ENCODE results near the gene CPVL. TPM values are rescaled to one million over a fixed set of nuclear protein-coding genes. Genes with fewer than 3 reads are reported as not detected.

CPVL gene
- total and polyA plus RNA-seq, 2 of the 4 experiments (the other 2 are of a cell fraction) = not detected

GRCh38 chr7:29046978-29047377 is 99.4 kb downstream of the CPVL start:
- no TSS peak for BruUV-seq (replicated peaks)
- Histone ChIP-seq H2AFZ (replicated peaks; ENCODE audit: low read length, poor library complexity) (no peak overlapping the region), H3K36me3 (ENCODE audit: control insufficient read depth, insufficient read depth, low read length) (no peaks in the 10 kb centered on the region), H3K27me3 (ENCODE audit: control insufficient read depth, insufficient read depth, low read length) (0 out of 2 replicates have a peak, but pooled peaks cover 2% of the 10 kb centered on the region), H3K4me3 (ENCODE audit: insufficient read depth, low read depth, low read length) (no peak overlapping the region), H3K9me3 (ENCODE audit: control insufficient read depth, insufficient read depth, low read length) (no peaks in the 10 kb centered on the region), H3K4ac (ENCODE audit: low read depth, low read length) (no peak overlapping the region), H3K56ac (ENCODE audit: extremely low read depth, insufficient read depth, low read length) (no peak overlapping the region), H3K4me1 (ENCODE audit: control insufficient read depth, insufficient read depth, low read length) (no peaks in the 10 kb centered on the region), H2AK9ac (replicated peaks; ENCODE audit: low read depth, low read length, poor library complexity) (no peak overlapping the region), H4K8ac (ENCODE audit: low read depth in 2 of 2, low read length in 2 of 2) (no peak overlapping the region), H3K9me1 (ENCODE audit: insufficient read depth, low read length) (no peaks in the 10 kb centered on the region), H3K23ac (ENCODE audit: low read depth, low read length) (no peak overlapping the region), H2BK120ac (ENCODE audit: low read depth, low read length) (no peak overlapping the region), H3K4me2 (ENCODE audit: low read depth, low read length) (no peak overlapping the region), H3K14ac (replicated peaks; ENCODE audit: low read depth, low read length) (no peak overlapping the region), H3K79me1 (ENCODE audit: low read depth in 1 of 2, low read length in 2 of 2) (no peaks in the 10 kb centered on the region), H2BK5ac (ENCODE audit: low read depth, low read length, poor library complexity, severe bottlenecking) (no peak overlapping the region), H4K5ac (ENCODE audit: low read depth, low read length) (no peak overlapping the region), H3K9ac (ENCODE audit: low read depth, low read length) (no peak overlapping the region), H2AK5ac (ENCODE audit: low read depth, low read length) (no peak overlapping the region), H4K91ac (ENCODE audit: insufficient read depth, low read depth, low read length) (no peak overlapping the region), H3K18ac (ENCODE audit: low read depth, low read length) (no peak overlapping the region), H2BK20ac (ENCODE audit: low read depth, low read length) (no peak overlapping the region), H3K27ac (ENCODE audit: insufficient read depth, low read length) (no peak overlapping the region), H4K20me1 (ENCODE audit: insufficient read depth, low read length) (no peaks in the 10 kb centered on the region), H2BK15ac (ENCODE audit: low read depth, low read length) (no peak overlapping the region)
- in situ Hi-C loops (cut with MboI; ENCODE audit: low sequenced_read_pairs) = no loop called here
- intact Hi-C loops (cut with micrococcal nuclease) = no loop called here
- TF ChIP-seq CEBPB (IDR thresholded peaks at IDR 0.05; ENCODE audit: low read depth, low read length) (no peak), CHD1 (IDR thresholded peaks at IDR 0.05; ENCODE audit: low read depth, low read length) (no peak), RFX5 (IDR thresholded peaks at IDR 0.05; ENCODE audit: low read depth, low read length) (no peak), NFE2L2 (IDR thresholded peaks at IDR 0.05; ENCODE audit: low read depth, low read length) (no peak), MAFK (IDR thresholded peaks at IDR 0.05; ENCODE audit: low read depth, low read length) (no peak), RCOR1 (IDR thresholded peaks at IDR 0.05; ENCODE audit: insufficient replicate concordance, low read length) (no peak), USF2 (IDR thresholded peaks at IDR 0.05; ENCODE audit: low read depth, low read length) (no peak), RAD21 (IDR thresholded peaks at IDR 0.05; ENCODE audit: low read length) (no peak), FOS (IDR thresholded peaks at IDR 0.05; ENCODE audit: low read depth, low read length) (no peak), SMC3 (IDR thresholded peaks at IDR 0.05; ENCODE audit: low read depth, low read length) (no peak), POLR2A (IDR thresholded peaks at IDR 0.05; ENCODE audit: low read depth, low read length) (no peak), BHLHE40 (IDR thresholded peaks at IDR 0.05; ENCODE audit: low read depth, low read length) (no peak), MXI1 (IDR thresholded peaks at IDR 0.05; ENCODE audit: borderline replicate concordance, low read depth, low read length) (no peak), MAZ (IDR thresholded peaks at IDR 0.05; ENCODE audit: borderline replicate concordance, low read depth, low read length) (no peak)
- TF ChIP-seq, protein P1, sequence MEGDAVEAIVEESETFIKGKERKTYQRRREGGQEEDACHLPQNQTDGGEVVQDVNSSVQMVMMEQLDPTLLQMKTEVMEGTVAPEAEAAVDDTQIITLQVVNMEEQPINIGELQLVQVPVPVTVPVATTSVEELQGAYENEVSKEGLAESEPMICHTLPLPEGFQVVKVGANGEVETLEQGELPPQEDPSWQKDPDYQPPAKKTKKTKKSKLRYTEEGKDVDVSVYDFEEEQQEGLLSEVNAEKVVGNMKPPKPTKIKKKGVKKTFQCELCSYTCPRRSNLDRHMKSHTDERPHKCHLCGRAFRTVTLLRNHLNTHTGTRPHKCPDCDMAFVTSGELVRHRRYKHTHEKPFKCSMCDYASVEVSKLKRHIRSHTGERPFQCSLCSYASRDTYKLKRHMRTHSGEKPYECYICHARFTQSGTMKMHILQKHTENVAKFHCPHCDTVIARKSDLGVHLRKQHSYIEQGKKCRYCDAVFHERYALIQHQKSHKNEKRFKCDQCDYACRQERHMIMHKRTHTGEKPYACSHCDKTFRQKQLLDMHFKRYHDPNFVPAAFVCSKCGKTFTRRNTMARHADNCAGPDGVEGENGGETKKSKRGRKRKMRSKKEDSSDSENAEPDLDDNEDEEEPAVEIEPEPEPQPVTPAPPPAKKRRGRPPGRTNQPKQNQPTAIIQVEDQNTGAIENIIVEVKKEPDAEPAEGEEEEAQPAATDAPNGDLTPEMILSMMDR (conservative IDR thresholded peaks at IDR 0.05; ENCODE audit: low read depth, low read length) = no peak
- TF ChIP-seq, protein P2, sequence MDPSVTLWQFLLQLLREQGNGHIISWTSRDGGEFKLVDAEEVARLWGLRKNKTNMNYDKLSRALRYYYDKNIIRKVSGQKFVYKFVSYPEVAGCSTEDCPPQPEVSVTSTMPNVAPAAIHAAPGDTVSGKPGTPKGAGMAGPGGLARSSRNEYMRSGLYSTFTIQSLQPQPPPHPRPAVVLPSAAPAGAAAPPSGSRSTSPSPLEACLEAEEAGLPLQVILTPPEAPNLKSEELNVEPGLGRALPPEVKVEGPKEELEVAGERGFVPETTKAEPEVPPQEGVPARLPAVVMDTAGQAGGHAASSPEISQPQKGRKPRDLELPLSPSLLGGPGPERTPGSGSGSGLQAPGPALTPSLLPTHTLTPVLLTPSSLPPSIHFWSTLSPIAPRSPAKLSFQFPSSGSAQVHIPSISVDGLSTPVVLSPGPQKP (IDR thresholded peaks at IDR 0.05; ENCODE audit: borderline replicate concordance, low read depth, low read length) = no peak
- dilution Hi-C loops (cut with HindIII; ENCODE audit: low sequenced_read_pairs, unreplicated experiment) = no loop called here
- no peak for DNase-seq
- no CpG with 5 or more reads among the region's 2 CpGs for WGBS, 2 experiments (ENCODE audit: extremely low coverage in 2 of 2, insufficient read length in 1 of 2)
- no peak for ATAC-seq (ENCODE audit: low read depth)
- ChIA-PET CTCF (no interaction called here), POLR2A (ENCODE audit: unreplicated experiment) (no interaction called here)

All from IMR-90 (cell line).